Measurements from ENCODE around the gene OR4Q2.
"Not testable (repeated sequence)": the region's sequence is repeated elsewhere in the genome, so short reads cannot be mapped to it uniquely, and the experiment has no call there.

The OR4Q2 gene

DNA sequence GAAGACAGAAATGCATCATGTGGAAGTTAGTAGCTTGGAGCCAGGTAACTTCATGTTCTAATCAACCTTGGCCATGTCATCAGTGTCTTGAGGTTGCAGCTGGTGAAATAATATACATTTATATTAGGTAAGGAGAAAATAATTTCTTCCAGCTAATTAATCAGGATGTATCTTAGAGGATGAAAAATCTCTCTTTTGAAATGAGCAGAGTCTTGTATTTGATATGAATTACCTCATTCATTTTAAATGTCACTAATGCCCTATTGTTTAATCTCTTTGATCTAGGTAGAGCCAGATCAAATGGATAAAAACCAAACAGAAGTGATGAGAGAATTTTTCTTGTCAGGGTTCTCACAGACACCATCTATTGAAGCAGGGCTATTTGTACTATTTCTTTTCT lies at the start of gene OR4Q2:
Gene OR4Q2, plus strand, starts transcription at position 301 of the 400 bp plus-strand sequence.
- TF ChIP-seq, protein P1, sequence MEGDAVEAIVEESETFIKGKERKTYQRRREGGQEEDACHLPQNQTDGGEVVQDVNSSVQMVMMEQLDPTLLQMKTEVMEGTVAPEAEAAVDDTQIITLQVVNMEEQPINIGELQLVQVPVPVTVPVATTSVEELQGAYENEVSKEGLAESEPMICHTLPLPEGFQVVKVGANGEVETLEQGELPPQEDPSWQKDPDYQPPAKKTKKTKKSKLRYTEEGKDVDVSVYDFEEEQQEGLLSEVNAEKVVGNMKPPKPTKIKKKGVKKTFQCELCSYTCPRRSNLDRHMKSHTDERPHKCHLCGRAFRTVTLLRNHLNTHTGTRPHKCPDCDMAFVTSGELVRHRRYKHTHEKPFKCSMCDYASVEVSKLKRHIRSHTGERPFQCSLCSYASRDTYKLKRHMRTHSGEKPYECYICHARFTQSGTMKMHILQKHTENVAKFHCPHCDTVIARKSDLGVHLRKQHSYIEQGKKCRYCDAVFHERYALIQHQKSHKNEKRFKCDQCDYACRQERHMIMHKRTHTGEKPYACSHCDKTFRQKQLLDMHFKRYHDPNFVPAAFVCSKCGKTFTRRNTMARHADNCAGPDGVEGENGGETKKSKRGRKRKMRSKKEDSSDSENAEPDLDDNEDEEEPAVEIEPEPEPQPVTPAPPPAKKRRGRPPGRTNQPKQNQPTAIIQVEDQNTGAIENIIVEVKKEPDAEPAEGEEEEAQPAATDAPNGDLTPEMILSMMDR (IDR thresholded peaks at IDR 0.05; ENCODE audit: insufficient read depth, missing control alignments) = no peak
- no peak for DNase-seq (ENCODE audit: insufficient read length, low spot score)
- FAIRE-seq = no peak

DNA sequence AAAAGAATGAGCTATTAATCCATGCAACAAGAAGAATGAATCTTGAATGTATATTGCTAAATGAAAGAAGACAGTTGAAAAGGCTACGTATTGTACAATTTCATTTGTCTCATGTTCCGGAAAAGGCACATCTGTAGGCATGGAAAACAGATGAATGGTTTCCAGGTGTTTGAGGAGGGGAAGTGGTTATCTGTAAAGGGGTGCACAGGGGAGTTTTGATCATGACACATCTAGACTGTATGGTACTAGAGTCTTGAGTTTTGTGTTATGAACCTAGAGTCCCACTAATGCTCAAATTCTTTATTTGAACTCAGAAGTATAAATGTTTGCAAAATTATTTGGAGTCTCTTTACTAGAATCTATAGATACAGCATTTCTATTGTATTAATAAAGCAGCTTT lies 32.2 kb upstream of the OR4Q2 start:
- FAIRE-seq = not testable (repeated sequence)

DNA sequence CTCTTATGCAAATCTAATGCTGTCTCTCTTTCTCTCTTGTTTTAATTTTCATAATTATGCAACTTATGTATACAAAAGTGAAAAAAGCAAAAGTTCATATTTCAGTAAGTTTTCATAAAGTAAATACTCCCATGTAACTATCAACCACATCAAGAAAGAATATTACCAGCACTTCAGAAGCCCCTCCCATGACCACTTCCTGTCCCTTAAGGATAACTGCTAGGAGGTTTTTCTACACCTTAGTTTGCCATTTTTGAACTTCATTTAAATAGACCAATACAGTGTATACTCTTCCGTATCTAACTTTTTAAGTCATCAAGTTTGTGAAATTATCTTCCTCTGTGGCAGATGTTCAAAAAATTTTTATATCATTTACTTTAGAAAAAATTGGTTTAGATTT lies 27.1 kb upstream of the OR4Q2 start:
- DNase-seq (ENCODE audit: insufficient read length, low spot score) (no peak), FAIRE-seq (no peak)
- TF ChIP-seq, protein P1 (IDR thresholded peaks at IDR 0.05; ENCODE audit: insufficient read depth, missing control alignments) = no peak

More for the DNA sequence above, 32.2 kb upstream of the OR4Q2 start:
- not testable (repeated sequence) for DNase-seq (ENCODE audit: insufficient read length, low spot score)

DNA sequence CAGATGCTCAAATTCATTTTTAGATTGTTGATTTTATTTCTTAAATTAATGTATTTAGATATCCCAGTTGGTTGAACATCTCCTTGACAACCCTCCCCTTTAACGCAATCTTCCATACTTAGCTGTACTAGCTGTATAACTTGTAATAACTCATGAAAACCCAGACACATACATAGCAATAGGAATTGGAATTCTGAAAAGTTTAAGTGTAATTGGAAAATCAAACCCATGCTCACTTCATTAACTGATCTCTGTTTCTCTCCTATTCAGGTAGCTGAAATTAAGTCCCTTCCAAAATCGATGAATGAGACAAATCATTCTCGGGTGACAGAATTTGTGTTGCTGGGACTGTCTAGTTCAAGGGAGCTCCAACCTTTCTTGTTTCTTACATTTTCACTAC lies 26.7 kb upstream of the OR4Q2 start, which contains the start of gene OR4K15:
Gene OR4K15, plus strand, starts transcription at position 301 of the 400 bp plus-strand sequence. Its CDS starts 0 bp downstream, at position 301.
- FAIRE-seq (no peak), DNase-seq (ENCODE audit: insufficient read length, low spot score) (no peak)
- TF ChIP-seq, protein P1 (IDR thresholded peaks at IDR 0.05; ENCODE audit: insufficient read depth, missing control alignments) = no peak

DNA sequence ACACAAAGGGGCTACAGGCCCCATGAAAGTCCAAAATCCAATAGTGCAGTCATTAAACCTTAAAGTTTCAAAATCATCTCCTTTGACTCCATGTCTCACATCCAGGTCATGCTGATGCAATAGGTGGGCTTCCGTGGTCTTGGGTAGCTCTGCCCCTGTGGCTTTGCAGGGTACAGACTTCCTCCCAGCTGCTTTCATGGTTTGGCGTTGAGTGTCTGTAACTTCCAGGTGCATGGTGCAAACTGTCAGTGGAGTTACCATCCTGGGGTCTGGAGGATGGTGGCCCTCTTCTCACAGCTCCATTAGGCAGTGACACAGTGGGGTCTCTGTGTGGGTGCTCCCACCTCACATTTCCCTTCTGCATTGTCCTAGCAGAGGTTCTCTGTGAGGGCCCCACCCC lies 8.5 kb upstream of the OR4Q2 start:
- TF ChIP-seq, protein P1 (IDR thresholded peaks at IDR 0.05; ENCODE audit: insufficient read depth, missing control alignments) = no peak
- FAIRE-seq (no peak), DNase-seq (ENCODE audit: insufficient read length, low spot score) (no peak)

DNA sequence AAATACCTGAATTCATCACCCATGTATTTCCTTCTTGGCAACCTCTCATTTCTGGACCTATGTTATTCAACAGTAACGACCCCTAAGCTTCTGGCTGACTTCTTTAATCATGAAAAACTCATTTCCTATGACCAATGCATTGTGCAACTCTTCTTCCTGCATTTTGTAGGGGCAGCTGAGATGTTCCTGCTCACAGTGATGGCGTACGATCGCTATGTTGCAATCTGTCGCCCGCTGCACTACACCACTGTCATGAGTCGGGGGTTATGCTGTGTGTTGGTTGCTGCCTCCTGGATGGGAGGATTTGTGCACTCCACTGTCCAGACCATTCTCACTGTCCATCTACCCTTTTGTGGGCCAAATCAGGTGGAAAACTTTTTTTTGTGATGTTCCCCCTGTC lies 356 bp downstream of the OR4Q2 start:
- FAIRE-seq = no peak
- TF ChIP-seq, protein P1 (IDR thresholded peaks at IDR 0.05; ENCODE audit: insufficient read depth, missing control alignments) = no peak
- no peak for DNase-seq (ENCODE audit: insufficient read length, low spot score)

DNA sequence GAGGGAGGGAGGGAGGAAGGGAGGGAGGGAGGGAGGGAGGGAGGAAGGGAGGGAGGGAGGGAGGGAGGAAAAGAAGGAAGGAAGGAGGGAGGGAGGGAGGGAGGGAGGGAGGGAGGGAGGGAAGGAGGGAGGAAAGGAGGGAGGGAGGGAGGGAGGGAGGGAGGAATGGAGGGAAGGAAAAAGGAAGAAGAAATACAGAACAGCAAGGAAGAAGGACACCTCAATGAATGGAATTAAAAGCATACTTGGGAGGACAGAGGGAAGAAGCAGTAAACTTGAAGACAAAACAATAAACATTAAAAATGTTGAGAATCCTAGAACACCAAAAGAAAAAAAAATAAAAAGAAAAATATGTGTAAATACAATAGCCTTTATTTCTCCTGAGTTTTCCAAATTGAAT lies 6.2 kb downstream of the OR4Q2 start:
- DNase-seq (ENCODE audit: insufficient read length, low spot score) (no peak), FAIRE-seq (no peak)
- TF ChIP-seq, protein P1 (IDR thresholded peaks at IDR 0.05; ENCODE audit: insufficient read depth, missing control alignments) = no peak
